ENCODE measurements around the gene TMEM150A.
"Not testable (repeated sequence)": the region's sequence is repeated elsewhere in the genome, so short reads cannot be mapped to it uniquely, and the experiment has no call there.

TMEM150A gene

GRCh38 chr2:85611705-85612587 is 9.4 kb upstream of the TMEM150A start, which contains the start of gene C2orf68:
TSS of gene C2orf68 (minus strand) at chr2:85612066. CDS start at chr2:85611984, 82 bp downstream.
- DNase-seq = peak; percentile 95

GRCh38 chr2:85611217-85611704 is 8.8 kb upstream of the TMEM150A start:
- no peak for DNase-seq

- no peak for DNase-seq
Observed at GRCh38 chr2:85607268-85608215, 5.0 kb upstream of the TMEM150A start.

- DNase-seq = no peak
Observed at GRCh38 chr2:85606116-85606455, 3.6 kb upstream of the TMEM150A start.

- DNase-seq = no peak
Observed at GRCh38 chr2:85605406-85606115, 3.1 kb upstream of the TMEM150A start.

- DNase-seq = no peak
Observed at GRCh38 chr2:85604568-85605339, 2.3 kb upstream of the TMEM150A start.

GRCh38 chr2:85604133-85604444 is 1.6 kb upstream of the TMEM150A start:
- not testable (repeated sequence) for DNase-seq

GRCh38 chr2:85601771-85602475 is 575 bp downstream of the TMEM150A start:
- DNase-seq = peak; percentile 72

- DNase-seq = no peak
Observed at GRCh38 chr2:85600951-85601770, 1.3 kb downstream of the TMEM150A start.

GRCh38 chr2:85600235-85600575 is 2.3 kb downstream of the TMEM150A start:
- no peak for DNase-seq

- DNase-seq = no peak
Observed at GRCh38 chr2:85599468-85600234, 2.8 kb downstream of the TMEM150A start.

- DNase-seq = no peak
Observed at GRCh38 chr2:85598594-85599340, 3.7 kb downstream of the TMEM150A start.

GRCh38 chr2:85597241-85597640 is 5.3 kb downstream of the TMEM150A start:
- no peak for DNase-seq

GRCh38 chr2:85596486-85597143 is 5.9 kb downstream of the TMEM150A start:
- no peak for DNase-seq

GRCh38 chr2:85596026-85596333 is 6.5 kb downstream of the TMEM150A start:
- no peak for DNase-seq

GRCh38 chr2:85595301-85596025 is 7.0 kb downstream of the TMEM150A start, which contains the start of gene RNF181:
TSS of gene RNF181 (plus strand) at chr2:85595745. CDS start at chr2:85595764, 19 bp downstream.
- DNase-seq = peak; percentile 97

- DNase-seq = no peak
Observed at GRCh38 chr2:85594715-85595300, 7.7 kb downstream of the TMEM150A start.
